SH-SY5Y (cell line): ENCODE measurements around the gene RABEP2.

Experiments
- GATA2 ChIP-seq: IDR thresholded peaks from 2 replicates; pipeline ENCODE4 v1.6.1; 2011; ENCODE audit warnings: mild to moderate bottlenecking, low read depth, low read length
- GATA3 ChIP-seq: IDR thresholded peaks from 2 replicates; pipeline ENCODE4 v1.6.1; 2011; ENCODE audit warnings: low read depth, mild to moderate bottlenecking, low read length, moderate library complexity

DNA sequence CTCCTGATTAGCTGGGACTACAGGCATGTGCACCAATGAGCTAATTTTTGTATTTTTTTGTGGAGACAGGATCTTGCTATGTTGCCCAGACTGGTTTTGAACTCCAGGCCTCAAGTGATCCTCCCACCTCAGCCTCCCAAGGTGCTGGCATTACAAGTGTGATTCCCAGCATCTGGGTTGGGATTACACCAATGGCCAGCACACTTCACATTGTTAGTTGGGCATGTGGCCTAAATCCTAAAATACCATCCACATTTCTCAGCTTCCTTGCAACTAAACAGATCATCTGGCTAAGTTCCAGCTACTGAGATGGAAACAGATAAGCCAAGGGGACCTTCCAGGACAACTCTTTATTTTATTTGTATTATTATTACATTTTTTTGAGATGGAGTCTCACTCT is 9.9 kb downstream of the RABEP2 start:
- no peak; the same call in 1 of the 2 replicates for TF ChIP-seq GATA2
- no peak for TF ChIP-seq GATA3
